KMS-11 (cell line): ENCODE data around the gene PUM2.

Experiments
- H2AFZ ChIP-seq: fragments of 200-600 bp; sonication (generic); 2 replicates; pipeline ENCODE4 v1.6.1; 2016; ENCODE audit warnings: antibody characterized with exemption, mixed run types, low read depth
- H3K27ac ChIP-seq: fragments of 200-600 bp; sonication (generic); 2 replicates; pipeline ENCODE4 v1.6.1; 2016; ENCODE audit warnings: mild to moderate bottlenecking, mixed run types
- H3K27me3 ChIP-seq: fragments of 200-600 bp; sonication (generic); 2 replicates; pipeline ENCODE4 v1.6.1; 2017; ENCODE audit warnings: mild to moderate bottlenecking, low read depth, mixed run types, moderate library complexity; ENCODE audit not compliant: insufficient read depth
- H3K36me3 ChIP-seq: fragments of 200-600 bp; sonication (generic); 2 replicates; pipeline ENCODE4 v1.6.1; 2017; ENCODE audit warnings: mild to moderate bottlenecking, mixed run types; ENCODE audit not compliant: insufficient read depth
- H3K4me1 ChIP-seq: fragments of 200-600 bp; sonication (generic); 2 replicates; pipeline ENCODE4 v1.6.1; 2016; ENCODE audit warnings: mild to moderate bottlenecking, low read depth, mixed run types; ENCODE audit not compliant: poor library complexity, severe bottlenecking
- H3K4me2 ChIP-seq: fragments of 200-600 bp; sonication (generic); 2 replicates; pipeline ENCODE4 v1.7.0; 2016; ENCODE audit warnings: mild to moderate bottlenecking, mixed run types
- H3K4me3 ChIP-seq: fragments of 200-600 bp; sonication (generic); IDR thresholded peaks from 2 replicates; pipeline ENCODE4 v1.6.1; 2017; ENCODE audit warnings: low read depth, low read length, mixed read lengths; ENCODE audit not compliant: insufficient read depth
- H3K79me2 ChIP-seq: fragments of 200-600 bp; sonication (generic); 2 replicates; pipeline ENCODE4 v1.6.1; 2016; ENCODE audit warnings: low read depth, mixed run types; ENCODE audit not compliant: insufficient read depth
- H3K9ac ChIP-seq: fragments of 200-600 bp; sonication (generic); 2 replicates; pipeline ENCODE4 v1.6.1; 2016; ENCODE audit warnings: mild to moderate bottlenecking, mixed run types
- H4K20me1 ChIP-seq: fragments of 200-600 bp; sonication (generic); 2 replicates; pipeline ENCODE4 v1.6.1; 2016; ENCODE audit warnings: mild to moderate bottlenecking, mixed run types; ENCODE audit not compliant: insufficient read depth
- TF ChIP-seq, protein P1 (sequence below): fragments of 200-600 bp; sonication (generic); conservative IDR thresholded peaks from 2 replicates; pipeline ENCODE4 v1.6.1; 2017; ENCODE audit warnings: low read depth, mild to moderate bottlenecking, antibody characterized with exemption, low read length, moderate library complexity, mixed read lengths

The PUM2 gene

DNA sequence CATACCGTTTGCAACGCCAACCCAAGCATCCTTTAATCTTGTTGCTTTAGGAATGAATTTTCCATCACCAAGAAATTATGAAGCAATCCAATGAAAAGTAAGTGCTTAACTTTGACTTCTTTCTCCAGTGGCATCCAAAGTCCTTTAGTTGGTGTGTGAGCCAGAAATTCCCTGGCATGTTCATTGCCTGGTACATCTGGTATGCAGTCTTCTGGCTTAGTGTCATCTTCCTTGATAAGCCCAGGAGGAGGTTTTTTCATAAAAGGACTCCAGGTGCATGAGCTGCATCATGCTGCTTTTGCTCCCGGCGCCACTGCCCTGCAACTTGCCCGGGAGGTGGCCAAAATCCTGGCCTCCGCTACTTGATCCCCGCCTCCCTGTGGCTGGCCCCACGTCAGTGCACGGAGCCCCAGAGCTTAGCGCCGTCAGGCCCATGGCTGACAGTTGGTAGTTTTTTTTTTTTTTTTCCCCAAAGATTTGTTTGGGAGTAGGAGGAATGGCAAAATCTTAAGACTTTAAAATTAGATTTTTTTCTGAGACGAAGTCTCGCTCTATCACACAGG is 58.7 kb downstream of the PUM2 start:
- Histone ChIP-seq H3K27me3 (no peaks in the 10 kb centered on the region), H3K36me3 (peaks cover 6% of the 10 kb centered on the region; the same call in 1 of the 2 replicates), H3K4me3 (no peak overlapping the region), H3K4me2 (no peak overlapping the region), H3K4me1 (peaks cover 30% of the 10 kb centered on the region), H3K27ac (no peak overlapping the region), H2AFZ (no peak overlapping the region), H3K79me2 (peaks cover 23% of the 10 kb centered on the region), H3K9ac (no peak overlapping the region), H4K20me1 (no peaks in the 10 kb centered on the region)
- TF ChIP-seq, protein P1, sequence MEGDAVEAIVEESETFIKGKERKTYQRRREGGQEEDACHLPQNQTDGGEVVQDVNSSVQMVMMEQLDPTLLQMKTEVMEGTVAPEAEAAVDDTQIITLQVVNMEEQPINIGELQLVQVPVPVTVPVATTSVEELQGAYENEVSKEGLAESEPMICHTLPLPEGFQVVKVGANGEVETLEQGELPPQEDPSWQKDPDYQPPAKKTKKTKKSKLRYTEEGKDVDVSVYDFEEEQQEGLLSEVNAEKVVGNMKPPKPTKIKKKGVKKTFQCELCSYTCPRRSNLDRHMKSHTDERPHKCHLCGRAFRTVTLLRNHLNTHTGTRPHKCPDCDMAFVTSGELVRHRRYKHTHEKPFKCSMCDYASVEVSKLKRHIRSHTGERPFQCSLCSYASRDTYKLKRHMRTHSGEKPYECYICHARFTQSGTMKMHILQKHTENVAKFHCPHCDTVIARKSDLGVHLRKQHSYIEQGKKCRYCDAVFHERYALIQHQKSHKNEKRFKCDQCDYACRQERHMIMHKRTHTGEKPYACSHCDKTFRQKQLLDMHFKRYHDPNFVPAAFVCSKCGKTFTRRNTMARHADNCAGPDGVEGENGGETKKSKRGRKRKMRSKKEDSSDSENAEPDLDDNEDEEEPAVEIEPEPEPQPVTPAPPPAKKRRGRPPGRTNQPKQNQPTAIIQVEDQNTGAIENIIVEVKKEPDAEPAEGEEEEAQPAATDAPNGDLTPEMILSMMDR: no peak

DNA sequence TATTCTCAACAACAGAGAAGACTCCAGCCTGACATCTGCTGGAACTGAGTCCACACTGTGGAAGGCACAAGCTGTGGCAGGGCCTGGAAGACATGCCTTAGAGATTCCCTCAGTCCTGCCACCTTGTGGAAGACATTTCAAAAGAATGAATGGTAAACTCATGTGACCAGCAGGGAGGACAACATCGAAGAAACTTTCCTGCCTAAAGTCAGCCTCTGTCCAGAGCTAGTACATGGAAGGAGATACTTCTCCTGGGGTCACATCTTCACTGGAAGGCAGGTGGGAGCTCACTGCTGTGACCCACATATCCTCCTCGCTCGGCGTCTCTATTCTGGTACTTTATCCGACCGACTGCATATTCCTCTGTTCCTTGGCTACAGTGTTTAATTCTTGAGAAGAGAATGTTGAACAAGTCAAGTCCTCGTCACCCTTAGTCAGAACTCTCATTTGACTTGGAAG is 59.5 kb downstream of the PUM2 start:
- TF ChIP-seq, protein P1: peak; percentile 70
- Histone ChIP-seq H3K4me3 (no peak overlapping the region), H3K9ac (no peak overlapping the region), H3K27me3 (no peaks in the 10 kb centered on the region), H3K79me2 (peaks cover 19% of the 10 kb centered on the region), H2AFZ (no peak overlapping the region), H3K36me3 (peaks cover 6% of the 10 kb centered on the region; the same call in 1 of the 2 replicates), H3K4me2 (no peak overlapping the region), H4K20me1 (no peaks in the 10 kb centered on the region), H3K4me1 (peaks cover 22% of the 10 kb centered on the region), H3K27ac (no peak overlapping the region)

DNA sequence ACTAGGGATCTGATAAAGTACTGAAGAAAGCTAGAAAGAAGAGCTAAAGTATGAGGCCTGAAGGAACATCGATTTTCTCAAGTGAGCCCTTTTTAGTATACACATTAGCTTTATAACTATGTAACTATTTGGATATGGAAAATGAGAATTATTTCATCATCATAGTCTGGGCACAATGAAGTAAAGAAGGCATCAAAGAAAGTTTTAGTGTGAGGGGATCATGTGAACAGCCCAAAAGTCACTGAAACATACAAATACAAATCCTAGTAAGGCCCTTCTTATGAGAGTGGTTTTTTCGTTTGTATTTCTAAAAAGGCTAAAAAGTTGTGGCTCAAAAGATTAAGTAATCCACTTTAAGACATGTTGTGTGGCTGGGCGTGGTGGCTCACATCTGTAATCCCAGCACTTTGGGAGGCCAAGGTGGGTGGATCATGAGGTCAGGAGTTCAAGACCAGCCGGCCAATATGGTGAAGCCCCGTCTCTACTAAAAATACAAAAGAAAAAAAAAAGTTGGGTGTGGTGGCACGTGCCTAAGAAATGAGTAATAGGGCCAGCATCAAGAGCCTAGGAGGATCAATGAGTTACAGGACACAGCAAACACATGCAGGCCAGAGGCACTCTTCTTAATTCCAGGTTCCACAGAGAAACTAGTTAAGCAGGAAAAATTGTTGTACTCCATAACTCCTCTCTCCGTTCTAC is 61.9 kb downstream of the PUM2 start:
- no peak overlapping the region for H3K9ac ChIP-seq
- no peaks in the 10 kb centered on the region for H3K27me3 ChIP-seq
- no peak overlapping the region for H3K4me3 ChIP-seq
- H3K79me2 ChIP-seq: peaks cover 18% of the 10 kb centered on the region
- H3K4me1 ChIP-seq: peaks cover 3% of the 10 kb centered on the region
- no peaks in the 10 kb centered on the region for H4K20me1 ChIP-seq
- no peak overlapping the region for H3K27ac ChIP-seq
- H3K4me2 ChIP-seq: no peak overlapping the region
- TF ChIP-seq, protein P1: no peak
- peaks cover 6% of the 10 kb centered on the region; the same call in 1 of the 2 replicates for H3K36me3 ChIP-seq
- no peak overlapping the region for H2AFZ ChIP-seq

DNA sequence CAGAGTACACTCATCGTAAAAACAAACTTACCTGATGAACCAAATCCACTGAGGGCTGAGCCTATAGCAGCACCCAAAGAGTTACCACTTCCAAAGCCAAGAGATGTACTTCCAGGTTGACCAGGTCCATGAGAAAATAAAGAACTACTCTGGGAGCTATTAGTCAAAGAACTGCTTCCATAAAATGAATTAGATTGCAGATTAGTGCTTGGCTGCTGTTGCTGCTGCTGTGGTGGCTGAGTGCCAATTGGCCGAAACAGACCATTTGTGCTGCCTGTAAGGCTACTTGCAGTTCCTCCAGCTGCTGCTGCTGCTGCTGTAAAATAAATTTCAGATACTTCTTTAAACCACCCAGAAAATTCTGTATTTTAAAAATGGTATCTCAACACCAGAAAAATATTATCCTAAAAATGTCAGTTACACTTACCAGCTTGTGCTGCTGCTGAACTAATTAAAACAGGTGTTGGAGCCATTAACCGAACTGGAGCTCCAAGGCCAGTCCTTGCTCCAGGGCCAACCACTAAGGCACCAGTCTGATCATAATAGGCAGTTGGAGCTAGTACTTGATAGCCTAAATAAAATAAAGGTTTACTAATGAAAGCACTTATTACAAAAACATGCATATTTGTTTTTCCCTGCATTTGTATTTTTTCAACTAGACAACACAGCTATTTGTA is 67.6 kb downstream of the PUM2 start:
- Histone ChIP-seq H3K27ac (no peak overlapping the region), H3K4me1 (peaks cover 3% of the 10 kb centered on the region), H2AFZ (no peak overlapping the region), H3K36me3 (peaks cover 4% of the 10 kb centered on the region), H3K79me2 (peaks cover 6% of the 10 kb centered on the region; the same call in 1 of the 2 replicates), H3K4me2 (no peak overlapping the region), H3K27me3 (no peaks in the 10 kb centered on the region), H4K20me1 (0 out of 2 replicates have a peak, but pooled peaks cover 3% of the 10 kb centered on the region), H3K9ac (no peak overlapping the region), H3K4me3 (no peak overlapping the region)
- TF ChIP-seq, protein P1: no peak
